Osteoblast (primary cell): ENCODE measurements around the gene FGD4. TPM values are rescaled to one million over a fixed set of nuclear protein-coding genes. Genes with fewer than 3 reads are reported as not detected.
"Not testable (repeated sequence)": the region's sequence is repeated elsewhere in the genome, so short reads cannot be mapped to it uniquely, and the experiment has no call there.

ENCODE experiments used
- DNase-seq: peaks from one replicate; pipeline ENCODE4 v3.0.0; 2011; ENCODE audit warnings: low spot score, mixed read lengths; ENCODE audit not compliant: insufficient read length; ENCODE audit errors: missing footprints
- H2AFZ ChIP-seq: 2 replicates; pipeline ENCODE4 v1.6.0; 2011; ENCODE audit warnings: mild to moderate bottlenecking, low read length
- H3K27ac ChIP-seq: 2 replicates; pipeline ENCODE4 v1.5.1; 2011; ENCODE audit warnings: mild to moderate bottlenecking, low read depth, low read length, moderate library complexity
- H3K27me3 ChIP-seq: 2 replicates; pipeline ENCODE4 v1.6.0; 2012; ENCODE audit warnings: mild to moderate bottlenecking, control low read depth, inconsistent platforms, low read length, moderate library complexity; ENCODE audit not compliant: insufficient read depth
- H3K36me3 ChIP-seq: 2 replicates; pipeline ENCODE4 v1.5.1; 2011; ENCODE audit warnings: mild to moderate bottlenecking, low read length, control low read depth, moderate library complexity; ENCODE audit not compliant: insufficient read depth
- H3K4me1 ChIP-seq: 2 replicates; pipeline ENCODE4 v1.5.1; 2011; ENCODE audit warnings: mild to moderate bottlenecking, low read length, control low read depth, moderate library complexity; ENCODE audit not compliant: insufficient read depth
- H3K4me2 ChIP-seq: 2 replicates; pipeline ENCODE4 v1.6.0; 2011; ENCODE audit warnings: mild to moderate bottlenecking, low read length; ENCODE audit not compliant: insufficient read depth
- H3K4me3 ChIP-seq: fragments of 200-600 bp; sonication (generic); 3 replicates; pipeline ENCODE4 v1.5.1; 2012; ENCODE audit warnings: mild to moderate bottlenecking, low read length, inconsistent platforms; ENCODE audit not compliant: insufficient read depth
- H3K79me2 ChIP-seq: 2 replicates; pipeline ENCODE4 v1.6.0; 2012; ENCODE audit warnings: mild to moderate bottlenecking, low read length, control low read depth, inconsistent platforms; ENCODE audit not compliant: insufficient read depth
- H3K9me3 ChIP-seq: 2 replicates; pipeline ENCODE4 v1.5.1; 2011; ENCODE audit warnings: low read depth, low read length, control low read depth
- H4K20me1 ChIP-seq: 2 replicates; pipeline ENCODE4 v1.6.0; 2012; ENCODE audit warnings: mild to moderate bottlenecking, low read length, control low read depth; ENCODE audit not compliant: insufficient read depth
- total RNA-seq: library from RNA; depleted of rRNA; stranded (reverse); fragments of >200 nt; gene quantifications from 2 replicates; pipeline ENCODE4 v1.2.3, GENCODE V29; 2012
- TF ChIP-seq, protein P1 (sequence below): IDR thresholded peaks from 2 replicates; pipeline ENCODE4 v1.5.1; 2011; ENCODE audit warnings: mild to moderate bottlenecking, low read depth, low read length, moderate library complexity; ENCODE audit errors: extremely low read depth

The FGD4 gene
- total RNA-seq, 1 donor = 11.9 TPM

GRCh38 chr12:32508626-32509025, 109.3 kb downstream of the FGD4 start:
- Histone ChIP-seq H3K27ac (no peak overlapping the region), H3K36me3 (no peaks in the 10 kb centered on the region), H3K79me2 (no peaks in the 10 kb centered on the region), H4K20me1 (no peaks in the 10 kb centered on the region), H3K4me3 (no peak overlapping the region), H2AFZ (no peak overlapping the region), H3K9me3 (no peaks in the 10 kb centered on the region), H3K27me3 (peaks cover 3% of the 10 kb centered on the region), H3K4me1 (no peaks in the 10 kb centered on the region), H3K4me2 (no peak overlapping the region)
- DNase-seq = no peak
- TF ChIP-seq, protein P1, sequence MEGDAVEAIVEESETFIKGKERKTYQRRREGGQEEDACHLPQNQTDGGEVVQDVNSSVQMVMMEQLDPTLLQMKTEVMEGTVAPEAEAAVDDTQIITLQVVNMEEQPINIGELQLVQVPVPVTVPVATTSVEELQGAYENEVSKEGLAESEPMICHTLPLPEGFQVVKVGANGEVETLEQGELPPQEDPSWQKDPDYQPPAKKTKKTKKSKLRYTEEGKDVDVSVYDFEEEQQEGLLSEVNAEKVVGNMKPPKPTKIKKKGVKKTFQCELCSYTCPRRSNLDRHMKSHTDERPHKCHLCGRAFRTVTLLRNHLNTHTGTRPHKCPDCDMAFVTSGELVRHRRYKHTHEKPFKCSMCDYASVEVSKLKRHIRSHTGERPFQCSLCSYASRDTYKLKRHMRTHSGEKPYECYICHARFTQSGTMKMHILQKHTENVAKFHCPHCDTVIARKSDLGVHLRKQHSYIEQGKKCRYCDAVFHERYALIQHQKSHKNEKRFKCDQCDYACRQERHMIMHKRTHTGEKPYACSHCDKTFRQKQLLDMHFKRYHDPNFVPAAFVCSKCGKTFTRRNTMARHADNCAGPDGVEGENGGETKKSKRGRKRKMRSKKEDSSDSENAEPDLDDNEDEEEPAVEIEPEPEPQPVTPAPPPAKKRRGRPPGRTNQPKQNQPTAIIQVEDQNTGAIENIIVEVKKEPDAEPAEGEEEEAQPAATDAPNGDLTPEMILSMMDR = no peak

DNA sequence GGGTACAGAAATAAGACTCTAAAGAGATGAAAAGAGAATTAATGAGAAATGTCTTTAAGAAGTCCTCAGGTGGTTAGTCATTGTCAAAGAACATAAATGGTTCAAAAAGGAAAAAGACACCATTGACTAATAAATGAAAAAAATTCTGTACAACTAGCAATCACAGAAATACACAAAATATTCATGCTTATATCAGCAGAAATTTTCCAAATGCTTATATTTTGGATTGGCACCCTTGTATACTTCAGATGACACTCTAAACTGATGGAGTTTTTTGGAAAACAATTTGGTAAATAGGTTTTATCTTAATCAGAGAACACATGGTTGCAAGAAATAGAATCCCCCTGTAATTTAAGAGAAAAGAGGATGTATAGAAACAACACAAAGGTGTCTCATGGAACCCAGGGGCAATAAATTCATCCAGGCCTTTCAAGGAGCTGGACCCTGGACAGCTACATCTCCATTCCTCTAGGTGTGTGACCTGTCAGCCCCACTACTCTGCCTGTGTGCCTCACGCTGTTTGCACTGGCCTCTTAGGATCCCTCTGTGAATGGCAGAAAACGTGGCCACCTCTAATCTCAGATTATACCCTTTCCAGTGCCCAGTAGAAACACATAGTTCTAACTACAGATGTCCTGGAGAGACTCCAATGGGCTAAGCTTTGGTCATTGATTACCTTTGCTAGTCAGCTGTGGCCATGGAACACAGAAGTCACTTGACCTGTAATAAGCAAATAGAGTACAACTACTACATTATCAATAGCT, 110.2 kb downstream of the FGD4 start:
- Histone ChIP-seq H3K4me2 (no peak overlapping the region), H3K27ac (no peak overlapping the region), H3K4me1 (no peaks in the 10 kb centered on the region), H3K4me3 (no peak overlapping the region), H3K27me3 (peaks cover 3% of the 10 kb centered on the region), H4K20me1 (no peaks in the 10 kb centered on the region), H3K9me3 (no peaks in the 10 kb centered on the region), H3K79me2 (no peaks in the 10 kb centered on the region), H3K36me3 (no peaks in the 10 kb centered on the region), H2AFZ (no peak overlapping the region)
- TF ChIP-seq, protein P1 = no peak
- no peak for DNase-seq

- H3K27me3 ChIP-seq, H4K20me1 ChIP-seq, H3K36me3 ChIP-seq, H3K79me2 ChIP-seq, H3K4me1 ChIP-seq, DNase-seq, H2AFZ ChIP-seq, H3K27ac ChIP-seq, H3K9me3 ChIP-seq, H3K4me2 ChIP-seq, H3K4me3 ChIP-seq: not testable (repeated sequence)
These were observed 112.6 kb downstream of the FGD4 start for GRCh38 chr12:32511976-32512375.

- no peaks in the 10 kb centered on the region for H4K20me1 ChIP-seq
- H3K4me3 ChIP-seq = no peak overlapping the region
- no peak overlapping the region for H3K4me2 ChIP-seq
- no peak overlapping the region for H2AFZ ChIP-seq
- no peaks in the 10 kb centered on the region for H3K79me2 ChIP-seq
- TF ChIP-seq, protein P1 = no peak
- H3K4me1 ChIP-seq = no peaks in the 10 kb centered on the region
- H3K36me3 ChIP-seq = no peaks in the 10 kb centered on the region
- DNase-seq = no peak
- H3K27ac ChIP-seq = no peak overlapping the region
- peaks cover 3% of the 10 kb centered on the region for H3K27me3 ChIP-seq
- H3K9me3 ChIP-seq = no peaks in the 10 kb centered on the region
These were observed 113.0 kb downstream of the FGD4 start for GRCh38 chr12:32512379-32512778.
